Thyroid gland (tissue), 4 donors: ENCODE measurements around the gene ADGRD1. TPM values are rescaled to one million over a fixed set of nuclear protein-coding genes. Genes with fewer than 3 reads are reported as not detected.

ENCODE experiments used
- DNase-seq, 2 donors: peaks; one replicate each; pipeline ENCODE4 v3.0.0-alpha.2; 2019
- H3K27ac ChIP-seq, 3 donors: fragments of 200-600 bp; sonication (generic); 1 replicate in 2 of 3; 2 replicates in 1 of 3; pipeline ENCODE4 v1.5.1; 2016 to 2019; ENCODE audit warnings: mild to moderate bottlenecking in 1 of 3, moderate library complexity in 1 of 3
- H3K27me3 ChIP-seq: fragments of 200-600 bp; sonication (generic); one replicate; pipeline ENCODE4 v1.5.1; 2019
- H3K36me3 ChIP-seq, 2 donors: fragments of 200-600 bp; sonication (generic); one replicate each; pipeline ENCODE4 v1.5.1; 2016 to 2019
- H3K4me1 ChIP-seq, 2 donors: fragments of 200-600 bp; sonication (generic); one replicate each; pipeline ENCODE4 v1.5.1; 2017 to 2019
- H3K4me3 ChIP-seq, 3 donors: fragments of 200-600 bp; sonication (generic); replicated peaks in 1 of 3; 1 replicate in 2 of 3; 2 replicates in 1 of 3; pipeline ENCODE4 v1.5.1; 2016; ENCODE audit warnings: mild to moderate bottlenecking in 1 of 3
- H3K9me3 ChIP-seq: fragments of 200-600 bp; sonication (generic); one replicate; pipeline ENCODE4 v1.5.1; 2017
- POLR2A ChIP-seq, 2 donors: fragments of 450-650 bp; IDR thresholded peaks; one replicate each; pipeline ENCODE4 v1.6.1; 2017; ENCODE audit warnings: antibody characterized with exemption in 2 of 2, mild to moderate bottlenecking in 2 of 2, moderate library complexity in 1 of 2
- WGBS, 2 donors: methylation state at CpG; one replicate each; pipeline ENCODE4 v1.1.5; 2017; 5-methylcytosine and 5-hydroxymethylcytosine counted together
- intact Hi-C: fragments of 100-400 bp; cut with DNase I; formaldehyde crosslinking; loops from one replicate; pipeline ENCODE4 v1.15.1; 2023
- total RNA-seq, 4 donors: library from RNA; depleted of rRNA; stranded (reverse); fragments of >200 nt; gene quantifications; one replicate each; pipeline ENCODE4 v1.2.3, GENCODE V29; 2016
- TF ChIP-seq, protein P1 (sequence below), 6 experiments: fragments of 200-600 bp in 3 of 6; fragments of 450-650 bp in 3 of 6; sonication (generic) in 3 of 6; IDR thresholded peaks; one replicate each; pipeline ENCODE4 v1.5.1; 2016 to 2019; ENCODE audit warnings: antibody characterized with exemption in 6 of 6, mild to moderate bottlenecking in 2 of 6, inconsistent platforms in 1 of 6, moderate library complexity in 1 of 6

Gene ADGRD1
- total RNA-seq, 4 donors from 2014 or later = 14.1 to 44.3 (median 24.7) TPM

DNA sequence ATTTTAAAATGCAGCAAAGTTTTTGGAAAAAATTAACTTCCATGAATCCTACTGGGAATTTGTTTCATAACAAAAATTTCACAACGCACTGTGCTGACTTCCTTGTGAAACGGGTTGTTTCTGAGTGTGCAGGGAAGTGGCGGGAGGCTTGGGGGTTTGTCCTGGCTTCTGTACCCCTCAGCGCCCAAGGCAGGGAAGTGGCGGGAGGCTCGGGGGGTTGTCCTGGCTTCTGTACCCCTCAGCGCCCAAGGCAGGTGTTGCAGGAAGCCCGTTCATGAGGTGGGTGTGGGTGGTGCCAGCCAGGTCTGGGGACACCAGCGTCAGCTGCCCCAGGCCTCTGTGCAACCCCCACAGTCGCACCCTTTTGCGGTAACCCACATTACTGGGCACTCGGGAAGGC, 25.1 kb downstream of the ADGRD1 start:
- TF ChIP-seq POLR2A (IDR thresholded peaks at IDR 0.05) = no peak
- TF ChIP-seq, protein P1, sequence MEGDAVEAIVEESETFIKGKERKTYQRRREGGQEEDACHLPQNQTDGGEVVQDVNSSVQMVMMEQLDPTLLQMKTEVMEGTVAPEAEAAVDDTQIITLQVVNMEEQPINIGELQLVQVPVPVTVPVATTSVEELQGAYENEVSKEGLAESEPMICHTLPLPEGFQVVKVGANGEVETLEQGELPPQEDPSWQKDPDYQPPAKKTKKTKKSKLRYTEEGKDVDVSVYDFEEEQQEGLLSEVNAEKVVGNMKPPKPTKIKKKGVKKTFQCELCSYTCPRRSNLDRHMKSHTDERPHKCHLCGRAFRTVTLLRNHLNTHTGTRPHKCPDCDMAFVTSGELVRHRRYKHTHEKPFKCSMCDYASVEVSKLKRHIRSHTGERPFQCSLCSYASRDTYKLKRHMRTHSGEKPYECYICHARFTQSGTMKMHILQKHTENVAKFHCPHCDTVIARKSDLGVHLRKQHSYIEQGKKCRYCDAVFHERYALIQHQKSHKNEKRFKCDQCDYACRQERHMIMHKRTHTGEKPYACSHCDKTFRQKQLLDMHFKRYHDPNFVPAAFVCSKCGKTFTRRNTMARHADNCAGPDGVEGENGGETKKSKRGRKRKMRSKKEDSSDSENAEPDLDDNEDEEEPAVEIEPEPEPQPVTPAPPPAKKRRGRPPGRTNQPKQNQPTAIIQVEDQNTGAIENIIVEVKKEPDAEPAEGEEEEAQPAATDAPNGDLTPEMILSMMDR (IDR thresholded peaks at IDR 0.05) = no peak
- Histone ChIP-seq H3K27ac (no peak overlapping the region), H3K27me3 (no peaks in the 10 kb centered on the region)

DNA sequence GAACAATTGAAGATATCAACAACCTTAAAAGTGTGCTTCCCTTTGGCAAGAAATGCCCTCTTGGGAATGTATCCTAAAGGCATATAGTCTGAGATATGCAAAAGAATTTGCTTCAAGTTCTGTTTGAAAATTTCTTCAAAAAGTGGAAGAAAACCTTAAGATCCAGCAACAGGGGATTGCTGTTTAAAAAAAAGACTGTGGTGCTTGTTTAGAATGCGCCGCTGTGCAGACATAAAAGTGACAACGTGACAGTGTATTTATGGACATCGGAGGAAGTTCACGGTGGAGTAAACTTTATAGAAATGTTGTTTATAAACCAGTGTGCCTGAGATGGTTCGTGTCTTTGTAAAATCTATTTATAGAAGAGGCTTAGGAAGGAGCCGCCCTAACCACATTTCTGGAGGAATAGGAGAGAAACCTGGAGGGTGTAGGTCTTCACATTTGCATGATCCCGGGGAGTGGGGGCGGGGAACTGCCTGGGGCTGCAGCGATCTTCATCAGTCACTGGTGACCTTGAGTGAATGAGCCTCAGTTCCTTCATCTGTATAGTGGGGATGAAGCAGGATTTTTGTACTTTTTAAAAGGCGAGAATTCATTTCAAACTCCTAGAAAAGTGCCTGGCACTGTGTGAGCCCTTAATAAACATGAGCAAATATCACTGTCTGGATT, 27.5 kb downstream of the ADGRD1 start:
- peaks cover 0 to 3% of the 10 kb centered on the region in 2 donors for H3K4me1 ChIP-seq
- no peak overlapping the region for H3K4me3 ChIP-seq
- no peaks in the 10 kb centered on the region for H3K9me3 ChIP-seq
- intact Hi-C loops = no loop called here
- no peak for DNase-seq
- no peaks in the 10 kb centered on the region for H3K27me3 ChIP-seq
- 60 to 68% methylated on average over 11 of the region's 11 CpGs for WGBS, 2 donors
- no peak overlapping the region for H3K27ac ChIP-seq
- TF ChIP-seq, protein P1 (IDR thresholded peaks at IDR 0.05) = no peak
- TF ChIP-seq POLR2A (IDR thresholded peaks at IDR 0.05) = no peak
- no peaks in the 10 kb centered on the region for H3K36me3 ChIP-seq

More for the DNA sequence above, 25.1 kb downstream of the ADGRD1 start:
- Histone ChIP-seq H3K36me3 (no peaks in the 10 kb centered on the region), H3K9me3 (no peaks in the 10 kb centered on the region), H3K4me1 (no peaks in the 10 kb centered on the region), H3K4me3 (no peak overlapping the region)
- DNase-seq = no peak
- intact Hi-C loops = no loop called here
- 80 to 90% methylated on average over 12 of the region's 12 CpGs for WGBS, 2 donors

DNA sequence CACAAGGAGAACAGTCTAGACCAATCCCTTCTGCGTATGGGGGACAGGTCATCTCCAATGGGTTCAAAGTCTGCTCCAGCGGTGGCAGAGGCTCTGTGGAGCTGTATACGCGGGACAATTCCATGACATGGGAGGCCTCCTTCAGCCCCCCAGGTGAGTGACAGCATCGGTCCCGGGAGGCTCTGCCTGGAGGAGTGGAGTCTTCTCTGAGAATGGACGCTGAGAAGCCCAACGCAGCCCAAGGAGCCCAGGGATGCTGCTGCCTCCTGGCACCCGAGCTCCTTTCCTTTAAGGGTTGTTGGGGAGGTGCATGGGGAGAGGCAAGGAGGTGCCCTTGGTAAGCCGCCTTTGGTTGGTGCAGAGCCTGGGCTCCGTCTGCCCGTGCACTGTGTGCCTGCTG, 28.2 kb downstream of the ADGRD1 start:
- no peak for DNase-seq
- TF ChIP-seq POLR2A (IDR thresholded peaks at IDR 0.05) = no peak
- TF ChIP-seq, protein P1 (IDR thresholded peaks at IDR 0.05) = no peak
- Histone ChIP-seq H3K27ac (no peak overlapping the region), H3K36me3 (no peaks in the 10 kb centered on the region), H3K4me3 (no peak overlapping the region), H3K9me3 (no peaks in the 10 kb centered on the region), H3K27me3 (no peaks in the 10 kb centered on the region), H3K4me1 (peaks cover 0 to 7% of the 10 kb centered on the region in 2 donors)
- 97% methylated on average over 7 to 8 of the region's 12 CpGs for WGBS, 2 donors
- intact Hi-C loops = no loop called here

DNA sequence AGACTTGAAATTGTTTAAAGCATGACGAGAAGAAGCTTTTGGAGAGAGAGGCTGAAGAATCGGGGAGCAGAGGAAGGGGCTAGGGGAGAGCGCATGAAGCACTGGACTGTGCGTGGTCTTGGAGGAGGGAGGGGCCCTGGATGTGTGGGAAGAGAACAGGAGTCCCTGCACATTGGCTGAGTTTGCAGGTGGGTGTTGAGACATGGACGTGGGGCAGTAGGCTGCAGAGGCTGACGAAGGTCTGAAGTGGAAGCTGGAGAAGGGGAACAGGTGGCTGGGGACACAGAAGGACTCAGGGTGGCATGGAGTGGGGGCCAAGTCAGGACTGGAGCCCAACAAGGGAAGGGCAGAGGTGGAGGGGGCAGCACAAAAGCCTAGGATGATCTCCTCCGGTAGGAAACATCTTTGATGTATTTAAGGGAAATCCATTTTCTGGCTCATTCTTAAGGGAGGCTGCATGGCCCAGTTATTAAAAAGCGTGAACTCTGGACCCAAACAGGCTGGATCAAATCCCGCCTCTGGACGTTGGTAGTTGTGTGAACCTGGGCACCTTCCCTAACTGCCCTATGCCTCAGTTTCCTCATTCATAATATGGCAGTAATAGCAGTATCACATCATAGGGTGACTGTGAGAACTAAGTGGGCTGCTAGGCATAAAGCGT, 29.0 kb downstream of the ADGRD1 start:
- TF ChIP-seq, protein P1 (IDR thresholded peaks at IDR 0.05) = no peak
- no peak for TF ChIP-seq POLR2A (IDR thresholded peaks at IDR 0.05)
- Histone ChIP-seq H3K27ac (no peak overlapping the region), H3K4me3 (no peak overlapping the region), H3K27me3 (no peaks in the 10 kb centered on the region), H3K4me1 (peaks cover 0 to 7% of the 10 kb centered on the region in 2 donors), H3K36me3 (no peaks in the 10 kb centered on the region), H3K9me3 (no peaks in the 10 kb centered on the region)
- 74% methylated on average over 11 of the region's 11 CpGs for WGBS, 2 donors
- no peak for DNase-seq
- intact Hi-C loops = no loop called here

DNA sequence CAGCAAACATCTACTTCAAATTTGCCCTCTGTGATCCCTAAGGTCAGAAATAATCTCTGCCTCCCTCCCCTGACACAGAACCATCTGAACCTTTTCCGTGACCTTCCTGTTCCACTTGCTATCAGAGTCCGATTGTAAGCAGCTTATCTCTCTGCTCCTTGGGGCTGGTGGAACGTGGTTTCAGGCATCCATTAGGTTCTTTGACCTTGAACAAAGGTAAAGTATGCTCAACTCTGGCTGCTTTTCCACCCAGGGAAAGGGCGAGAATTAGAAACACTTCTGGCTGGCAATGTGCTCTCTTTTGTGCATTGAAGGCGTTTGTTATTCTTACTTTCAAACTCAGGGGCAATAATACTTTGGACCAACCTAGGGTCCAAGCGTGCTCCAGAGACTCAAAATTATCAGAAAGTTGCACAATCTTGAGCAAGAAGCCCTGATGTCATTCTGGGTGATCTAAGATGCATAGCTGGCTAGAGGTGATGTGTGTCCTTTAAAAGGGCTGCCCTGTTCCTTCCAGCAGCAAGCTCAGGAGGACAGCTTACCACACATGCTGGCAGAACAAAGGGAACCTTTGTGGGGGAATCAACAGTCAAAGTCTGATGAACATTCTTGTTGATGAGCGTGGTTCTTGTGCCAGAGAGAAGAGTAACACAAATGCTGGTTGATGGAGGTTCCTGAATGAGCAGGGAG, 29.8 kb downstream of the ADGRD1 start:
- no peaks in the 10 kb centered on the region for H3K9me3 ChIP-seq
- H3K27ac ChIP-seq = no peak overlapping the region
- no peak for DNase-seq
- no peaks in the 10 kb centered on the region for H3K36me3 ChIP-seq
- intact Hi-C loops = no loop called here
- peaks cover 0 to 7% of the 10 kb centered on the region in 2 donors for H3K4me1 ChIP-seq
- H3K4me3 ChIP-seq = no peak overlapping the region
- 60 to 66% methylated on average over 7 of the region's 7 CpGs for WGBS, 2 donors
- no peaks in the 10 kb centered on the region for H3K27me3 ChIP-seq
- TF ChIP-seq POLR2A (IDR thresholded peaks at IDR 0.05) = no peak
- TF ChIP-seq, protein P1 (IDR thresholded peaks at IDR 0.05) = no peak
